K562 (cell line): ENCODE data around the gene AMER3. TPM values are rescaled to one million over a fixed set of nuclear protein-coding genes. Genes with fewer than 3 reads are reported as not detected.

Experiments
- ATAC-seq: fragments of 200-7000 bp; cut with Tn5 transposase; 3 replicates; pipeline ENCODE4 v1.9.1; 2020; ENCODE audit warnings: moderate library complexity
- BruUV-seq: library from RNA; stranded (reverse); fragments of 400-500 nt; replicated peaks from 2 replicates; lab custom pipeline; 2021; lab: Mats Ljungman, UMichigan
- CTCF ChIA-PET: fragments of 300-600 bp; formaldehyde crosslinking; extraction: SDS; loops from one replicate; lab custom pipeline; 2021; ENCODE audit warnings: low intra/inter-chr PET ratio; lab: Yijun Ruan, JAX
- POLR2A ChIA-PET: fragments of 300-600, 350-650 bp; sonication (Branson Sonifier 250); formaldehyde crosslinking; extraction: SDS; loops from one replicate; lab custom pipeline; 2021; ENCODE audit warnings: antibody characterized with exemption, inconsistent platforms; lab: Yijun Ruan, JAX
- DNase-seq, 4 experiments: peaks; one replicate each; pipeline versions ENCODE4 v3.0.0 to v3.0.0-alpha.2; 2011 to 2018; ENCODE audit warnings: low spot score in 3 of 4, mixed read lengths in 3 of 4; ENCODE audit errors: extremely low read depth in 1 of 4
- FAIRE-seq: peaks from 2 replicates; lab custom pipeline; 2011; peaks lifted over from hg19 to GRCh38; lab: Jason Lieb, UNC
- H2AFZ ChIP-seq: 2 replicates; pipeline ENCODE4 v1.6.0; 2011; ENCODE audit warnings: low read depth, low read length, control low read depth, inconsistent platforms
- H3K27ac ChIP-seq: fragments of 200-600 bp; 3 replicates; pipeline ENCODE4 v1.8.0; 2011; ENCODE audit warnings: low read depth, mild to moderate bottlenecking, control low read depth, inconsistent platforms, low read length, moderate library complexity, mixed read lengths; ENCODE audit errors: extremely low read depth
- H3K27me3 ChIP-seq, 2 experiments: fragments of 300-600 bp in 1 of 2; 2 replicates in 1 of 2; 3 replicates in 1 of 2; pipeline versions ENCODE4 v1.6.0 to v1.8.0; 2011; ENCODE audit warnings: inconsistent platforms in 2 of 2, low read length in 2 of 2, mild to moderate bottlenecking in 1 of 2, mixed read lengths in 1 of 2, moderate library complexity in 1 of 2; ENCODE audit not compliant: control insufficient read depth in 2 of 2, insufficient read depth in 2 of 2
- H3K36me3 ChIP-seq: fragments of 300-600 bp; 3 replicates; pipeline ENCODE4 v1.8.0; 2011; ENCODE audit warnings: mild to moderate bottlenecking, low read length, inconsistent platforms; ENCODE audit not compliant: control insufficient read depth, insufficient read depth
- H3K4me1 ChIP-seq, 2 experiments: fragments of 200-600 bp in 1 of 2; replicated peaks in 1 of 2; 2 replicates in 1 of 2; 3 replicates in 1 of 2; pipeline versions ENCODE4 v1.5.1 to v1.8.0; 2011; ENCODE audit warnings: inconsistent platforms in 2 of 2, low read length in 2 of 2, mild to moderate bottlenecking in 1 of 2, mixed read lengths in 1 of 2, moderate library complexity in 1 of 2; ENCODE audit not compliant: control insufficient read depth in 2 of 2, insufficient read depth in 2 of 2
- H3K4me2 ChIP-seq: 2 replicates; pipeline ENCODE4 v1.6.1; 2011; ENCODE audit warnings: low read length, control low read depth, inconsistent platforms, mixed read lengths; ENCODE audit not compliant: insufficient read depth
- H3K4me3 ChIP-seq: fragments of 200-600 bp; sonication (generic), shearing (Covaris generic); 2 replicates; pipeline ENCODE4 v1.5.1; 2016; ENCODE audit warnings: control low read depth, inconsistent platforms
- H3K79me2 ChIP-seq: fragments of 200-600 bp; 3 replicates; pipeline ENCODE4 v1.8.0; 2011; ENCODE audit warnings: low read length, inconsistent platforms; ENCODE audit not compliant: control insufficient read depth, insufficient read depth
- H3K9ac ChIP-seq, 2 experiments: 2 replicates each; pipeline versions ENCODE4 v1.6.0 to v1.6.1; 2011; ENCODE audit warnings: low read depth in 2 of 2, low read length in 2 of 2, control low read depth in 1 of 2, inconsistent platforms in 1 of 2, mild to moderate bottlenecking in 1 of 2, mixed read lengths in 1 of 2; ENCODE audit not compliant: insufficient read depth in 1 of 2
- H3K9me1 ChIP-seq: one replicate; pipeline ENCODE4 v1.6.0; 2011; ENCODE audit warnings: inconsistent platforms, mild to moderate bottlenecking, low read length, moderate library complexity; ENCODE audit not compliant: control insufficient read depth, insufficient read depth
- H3K9me3 ChIP-seq: replicated peaks from 2 replicates; pipeline ENCODE4 v1.5.1; 2011; ENCODE audit warnings: low read depth, low read length, inconsistent platforms; ENCODE audit not compliant: control insufficient read depth, insufficient read depth
- H4K20me1 ChIP-seq: replicated peaks from 2 replicates; pipeline ENCODE4 v1.6.1; 2011; ENCODE audit warnings: low read length, inconsistent platforms, mixed read lengths; ENCODE audit not compliant: control insufficient read depth, insufficient read depth
- KLF6 ChIP-seq: fragments of 250-450 bp; sonication (Bioruptor Pico); IDR thresholded peaks from 2 replicates; pipeline ENCODE4 v1.4.0; 2020; ENCODE audit warnings: mild to moderate bottlenecking, moderate library complexity, borderline replicate concordance
- RB1 ChIP-seq: fragments of 450-650 bp; IDR thresholded peaks from 2 replicates; pipeline ENCODE4 v1.6.1; 2017; ENCODE audit warnings: low read depth, mild to moderate bottlenecking
- RBM39 ChIP-seq: fragments of 200-400 bp; formaldehyde crosslinking; optimal IDR thresholded peaks from 2 replicates; pipeline ENCODE3; 2018; ENCODE audit warnings: low read depth, low read length
- REST ChIP-seq, 2 experiments: fragments of 450-650 bp; formaldehyde crosslinking in 1 of 2; IDR thresholded peaks; 2 replicates each; pipeline versions ENCODE4 v1.4.0 to v1.6.1; 2014 to 2020; ENCODE audit warnings: mild to moderate bottlenecking in 2 of 2, borderline replicate concordance in 1 of 2, low read depth in 1 of 2
- VEZF1 ChIP-seq: fragments of 200-800 bp; sonication (Bioruptor generic); IDR thresholded peaks from 2 replicates; pipeline ENCODE4 v1.6.1; 2017; ENCODE audit warnings: missing genetic modification characterization, missing compliant biosample characterization
- XRCC5 ChIP-seq: fragments of 200-400 bp; formaldehyde crosslinking; IDR thresholded peaks from 2 replicates; pipeline ENCODE4 v1.6.1; 2017; ENCODE audit warnings: low read depth, mild to moderate bottlenecking, low read length
- ZFP1 ChIP-seq: fragments of 450-650 bp; formaldehyde crosslinking; IDR thresholded peaks from 2 replicates; pipeline ENCODE4 v1.4.0; 2020; ENCODE audit warnings: mild to moderate bottlenecking, mixed read lengths
- WGBS: fragments of 100-300 bp; shearing (Covaris generic); methylation state at CpG from one replicate; pipeline ENCODE4 v1.1.6; 2016; ENCODE audit warnings: low coverage, mixed read lengths; ENCODE audit not compliant: insufficient coverage; ENCODE audit errors: missing lambda C conversion rate; 5-methylcytosine and 5-hydroxymethylcytosine counted together
- in situ Hi-C: fragments of 300-500 bp; cut with MboI; formaldehyde crosslinking; loops from 4 replicates; pipeline ENCODE4 v1.15.0; 2018; ENCODE audit warnings: inconsistent platforms, mixed read lengths
- intact Hi-C: fragments of 100-400 bp; cut with micrococcal nuclease; formaldehyde crosslinking; loops from 2 replicates; pipeline ENCODE4 v1.14.2; 2022
- polyA plus RNA-seq, 8 experiments: library from polyadenylated mRNA; depleted of rRNA in 4 of 8; stranded (reverse) in 5 of 8; unstranded in 3 of 8; fragments of >200 nt; fragmentation: Nextera tagmentation in 2 of 8; fragmentation: Illumina TruSeq in 1 of 8; extraction: Ambion mirVana in 2 of 8; extraction: Trizol in 1 of 8; gene quantifications; 2 replicates each; pipeline versions ENCODE4 v1.2.1 to v1.2.3, GENCODE V29; 2011 to 2014; ENCODE audit warnings: inconsistent platforms in 1 of 8, missing spikeins in 1 of 8
- total RNA-seq, 7 experiments: library from RNA; depleted of rRNA in 6 of 7; stranded (reverse); fragments of >200 nt in 6 of 7; fragmentation: Illumina TruSeq in 2 of 7; extraction: Trizol in 2 of 7; gene quantifications; 2 replicates each; pipeline versions ENCODE4 v1.2.1 to v1.2.3, GENCODE V29; 2011 to 2021; ENCODE audit warnings: low replicate concordance in 1 of 7

Gene AMER3
- total and polyA plus RNA-seq, 9 of the 15 experiments (the other 6 are each of a cell fraction or from before 2014, with no cell fraction given) = not detected

- FAIRE-seq (no peak), ATAC-seq (peak; percentile 99), DNase-seq (peak; percentile 41 to 78 (median 74))
- Histone ChIP-seq H3K4me3 (no peak overlapping the region), H3K27me3 (peaks cover 7 to 42% of the 10 kb centered on the region in 2 experiments; a peak in 4 of 5 replicates), H3K9me1 (no peaks in the 10 kb centered on the region), H3K27ac (no peak overlapping the region), H3K9me3 (no peaks in the 10 kb centered on the region), H3K36me3 (no peaks in the 10 kb centered on the region), H3K4me1 (peaks cover 0 to 12% of the 10 kb centered on the region in 2 experiments; a peak in 2 of 5 replicates), H4K20me1 (no peaks in the 10 kb centered on the region; the same call in 1 of the 2 replicates), H2AFZ (no peak overlapping the region), H3K9ac (no peak overlapping the region), H3K4me2 (no peak overlapping the region), H3K79me2 (no peaks in the 10 kb centered on the region)
- intact Hi-C loops (no loop called here), in situ Hi-C loops (no loop called here)
- WGBS = 6% methylated on average over 35 of the region's 80 CpGs
- ChIA-PET CTCF (no interaction called here), POLR2A (no interaction called here)
- no TSS peak for BruUV-seq
- TF ChIP-seq RB1 (peak; percentile 57; the same call in 1 of the 2 replicates), KLF6 (CRISPR knock-in tag) (no peak), XRCC5 (no peak), VEZF1 (CRISPR knock-in tag) (peak; percentile 73), REST (IDR thresholded peaks at IDR 0.05; ENCODE audit: borderline replicate concordance) (peak; percentile 97), REST (CRISPR knock-in tag; IDR thresholded peaks at IDR 0.05; ENCODE audit: low read depth) (peak; percentile 95), RBM39 (no peak), ZFP1 (no peak)
Measured at GRCh38 chr2:130756053-130756873, 923 bp downstream of the AMER3 start.
